HG03025 (cell line): Measurements from ENCODE around the gene CCDC28A.

ENCODE experiments used
- ATAC-seq: cut with Tn5 transposase; IDR thresholded peaks from one replicate; pipeline ENCODE4 v1.9.1; 2021; ENCODE audit warnings: mild to moderate bottlenecking, moderate library complexity; ENCODE audit not compliant: unreplicated experiment, low FRiP score

Gene CCDC28A

GRCh38 chr6:138832182-138832581 is 58.6 kb downstream of the CCDC28A start:
- ATAC-seq, result no peak

GRCh38 chr6:138833816-138834539 is 60.4 kb downstream of the CCDC28A start:
- ATAC-seq, result no peak

- ATAC-seq, result no peak
Observed at GRCh38 chr6:138837246-138837645, 63.7 kb downstream of the CCDC28A start.
